D721Med (cell line): ENCODE data around the gene GK.

Source experiments
- DNase-seq: peaks from one replicate; pipeline ENCODE4 v3.0.0; 2011; ENCODE audit warnings: low spot score; ENCODE audit not compliant: insufficient read length
- FAIRE-seq: peaks from 2 replicates; lab custom pipeline; 2011; peaks lifted over from hg19 to GRCh38; lab: Jason Lieb, UNC
- CTCF ChIP-seq: IDR thresholded peaks from 2 replicates; pipeline ENCODE4 v1.5.1; 2012; ENCODE audit warnings: mild to moderate bottlenecking, control low read depth; ENCODE audit not compliant: insufficient read depth; ENCODE audit errors: missing control alignments

The GK gene

GRCh38 chrX:30679369-30679768 is 26.1 kb downstream of the GK start:
- no peak for FAIRE-seq
- no peak for TF ChIP-seq CTCF
- DNase-seq = no peak

GRCh38 chrX:30680618-30681017 is 27.4 kb downstream of the GK start:
- TF ChIP-seq CTCF = no peak
- FAIRE-seq (no peak), DNase-seq (no peak)

DNA sequence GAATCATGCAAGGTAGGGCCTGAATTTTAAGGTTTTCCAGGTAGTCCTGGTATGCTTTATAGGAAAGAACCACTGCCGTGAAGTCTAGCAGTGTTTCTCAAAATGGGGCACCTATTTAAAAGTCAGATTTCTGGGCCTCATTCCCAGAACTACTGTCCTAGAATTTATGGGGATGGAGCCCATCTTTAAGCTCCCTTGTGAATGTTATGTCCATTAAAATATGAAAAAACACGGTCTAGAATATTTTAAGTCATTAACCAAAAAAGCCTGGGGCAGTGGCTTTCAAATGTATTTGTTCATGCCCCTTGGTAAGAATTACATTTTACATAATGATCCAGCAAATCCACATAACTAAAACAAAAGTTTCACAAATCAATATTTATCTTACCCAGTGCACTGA is 35.4 kb downstream of the GK start:
- no peak for TF ChIP-seq CTCF
- FAIRE-seq (no peak), DNase-seq (no peak)

DNA sequence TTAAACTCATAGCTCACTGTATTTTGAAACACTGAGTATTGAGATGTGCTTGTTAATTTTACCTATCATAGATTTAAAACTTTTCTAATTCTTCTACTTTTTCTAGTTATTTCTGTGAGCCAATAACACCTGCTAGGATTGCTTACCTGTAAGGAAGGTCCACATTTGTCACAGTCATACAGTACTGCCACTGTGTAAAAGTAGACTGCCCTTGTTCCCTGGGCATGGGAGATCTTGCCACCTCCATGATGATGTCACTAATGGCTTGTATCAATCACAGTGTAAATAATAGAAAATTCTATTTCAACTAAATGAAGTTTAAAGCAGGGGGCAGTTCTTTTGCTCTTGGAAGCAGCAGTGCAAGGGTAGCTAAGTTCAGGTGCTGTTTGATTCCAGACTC is 35.9 kb downstream of the GK start:
- TF ChIP-seq CTCF = no peak
- DNase-seq (no peak), FAIRE-seq (no peak)

DNA sequence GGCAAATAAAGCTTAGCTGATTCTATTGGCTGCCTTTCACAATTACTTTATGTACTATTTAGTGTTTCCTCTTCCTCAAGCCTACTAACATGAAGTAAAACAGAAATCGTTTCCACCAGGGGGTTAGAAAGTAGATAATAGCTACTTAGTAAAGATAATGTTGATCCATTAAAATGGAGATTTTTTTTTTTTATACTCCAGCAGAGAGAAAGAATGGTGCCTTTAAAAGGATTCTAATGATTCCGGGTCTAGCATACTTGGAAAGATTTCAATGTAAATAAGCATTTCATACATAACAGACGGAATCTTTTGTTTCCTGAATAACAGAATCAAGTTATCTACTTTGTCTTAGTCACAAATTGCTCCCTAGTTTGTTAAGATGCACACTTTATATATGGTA is 37.1 kb downstream of the GK start:
- FAIRE-seq = no peak
- no peak for DNase-seq
- TF ChIP-seq CTCF = no peak

DNA sequence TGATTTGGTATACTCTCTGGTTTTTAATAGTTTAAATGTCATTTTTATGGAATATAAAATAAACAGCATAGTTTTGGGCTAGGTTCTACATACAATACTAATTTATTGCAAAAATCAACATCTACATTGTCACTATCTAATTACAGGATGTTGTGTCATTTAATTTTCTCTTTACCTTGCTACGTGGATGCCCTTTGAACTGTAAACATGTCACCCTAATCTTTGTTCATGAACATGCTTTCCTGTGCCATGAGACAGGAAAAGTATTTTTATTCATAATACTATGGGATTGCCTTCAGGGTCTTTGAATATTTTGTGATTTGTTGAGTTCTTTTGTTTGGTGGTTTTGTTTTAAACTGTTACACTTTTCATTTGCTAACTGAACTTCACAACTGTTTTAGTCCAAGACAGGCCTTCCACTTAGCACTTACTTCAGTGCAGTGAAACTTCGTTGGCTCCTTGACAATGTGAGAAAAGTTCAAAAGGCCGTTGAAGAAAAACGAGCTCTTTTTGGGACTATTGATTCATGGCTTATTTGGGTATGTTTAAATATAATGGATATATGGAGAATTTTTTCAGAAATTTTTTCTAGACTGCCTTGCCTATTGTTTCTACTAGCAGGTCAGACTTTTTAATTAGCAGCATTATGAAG is 40.9 kb downstream of the GK start:
- DNase-seq = no peak
- FAIRE-seq = no peak
- no peak for TF ChIP-seq CTCF

DNA sequence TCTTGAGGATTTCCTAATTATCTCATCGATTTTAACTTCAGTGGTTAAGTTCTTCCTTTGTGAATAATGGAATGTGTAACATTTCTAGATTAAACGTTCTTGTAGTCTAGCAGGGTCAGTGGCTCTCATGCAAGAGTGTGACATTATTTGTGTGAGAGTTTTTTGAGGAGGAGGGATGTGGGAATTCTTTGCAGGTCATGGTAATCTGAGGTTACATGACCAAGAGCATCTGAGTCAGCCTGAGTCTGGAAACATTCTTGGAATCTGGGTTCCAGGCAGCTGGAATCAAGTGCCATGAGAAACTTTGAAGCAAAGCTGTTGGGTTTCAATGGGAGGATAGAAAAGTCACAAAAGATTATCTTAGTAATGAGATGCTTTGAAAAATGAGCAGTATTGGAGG is 49.5 kb downstream of the GK start:
- no peak for FAIRE-seq
- TF ChIP-seq CTCF = no peak

More for the DNA sequence above, 49.5 kb downstream of the GK start:
- no peak for DNase-seq
